H1 (cell line): ENCODE measurements around the gene RFXANK. TPM values are rescaled to one million over a fixed set of nuclear protein-coding genes. Genes with fewer than 3 reads are reported as not detected.

Source experiments
- CTCF ChIA-PET: fragments of 300-600 bp; sonication (Branson Sonifier 250); formaldehyde crosslinking; loops from one replicate; lab custom pipeline; 2021; ENCODE audit not compliant: partially characterized antibody; lab: Charles Lee
- POLR2A ChIA-PET: fragments of 300-600 bp; sonication (Branson Sonifier 250); formaldehyde crosslinking; loops from one replicate; lab custom pipeline; 2021; ENCODE audit warnings: inconsistent platforms; ENCODE audit not compliant: partially characterized antibody; lab: Charles Lee
- DNase-seq, 2 experiments: peaks; one replicate each; pipeline versions ENCODE4 v3.0.0 to v3.0.0-alpha.2; 2010 to 2022; ENCODE audit warnings: low spot score in 2 of 2, low read depth in 1 of 2, mixed read lengths in 1 of 2
- FAIRE-seq: peaks from 2 replicates; lab custom pipeline; 2011; peaks lifted over from hg19 to GRCh38; lab: Jason Lieb, UNC
- H2AFZ ChIP-seq: 2 replicates; pipeline ENCODE4 v1.8.1; 2012; ENCODE audit warnings: low read length, inconsistent platforms
- H2AK5ac ChIP-seq: 2 replicates; pipeline ENCODE4 v1.6.1; 2013; ENCODE audit warnings: low read depth, low read length
- H2BK120ac ChIP-seq: replicated peaks from 2 replicates; pipeline ENCODE3; 2013; ENCODE audit warnings: low read depth, low read length, inconsistent platforms
- H2BK12ac ChIP-seq: 2 replicates; pipeline ENCODE4 v1.6.1; 2013; ENCODE audit warnings: low read depth, low read length
- H2BK15ac ChIP-seq: 2 replicates; pipeline ENCODE4 v1.6.1; 2013; ENCODE audit warnings: low read length
- H2BK20ac ChIP-seq: 2 replicates; pipeline ENCODE4 v1.6.1; 2013; ENCODE audit warnings: low read length
- H2BK5ac ChIP-seq: 2 replicates; pipeline ENCODE4 v1.6.1; 2013; ENCODE audit warnings: low read depth, low read length
- H3K14ac ChIP-seq: 2 replicates; pipeline ENCODE4 v1.6.1; 2013; ENCODE audit warnings: inconsistent platforms; ENCODE audit not compliant: insufficient read length
- H3K18ac ChIP-seq: 2 replicates; pipeline ENCODE4 v1.6.1; 2013; ENCODE audit warnings: low read length; ENCODE audit errors: extremely low read depth
- H3K23ac ChIP-seq: 2 replicates; pipeline ENCODE4 v1.6.1; 2013; ENCODE audit warnings: inconsistent platforms; ENCODE audit not compliant: insufficient read length
- H3K23me2 ChIP-seq: 2 replicates; pipeline ENCODE4 v1.6.1; 2013; ENCODE audit warnings: low read depth, low read length
- H3K27ac ChIP-seq: 2 replicates; pipeline ENCODE4 v1.6.1; 2011; ENCODE audit warnings: low read depth, low read length, inconsistent platforms
- H3K27me3 ChIP-seq, 4 experiments: replicated peaks in 1 of 4; 1 replicate in 1 of 4; 2 replicates in 3 of 4; pipeline versions ENCODE4 v1.6.1 to v1.8.1; 2011 to 2013; ENCODE audit warnings: low read length in 3 of 4, mild to moderate bottlenecking in 3 of 4, inconsistent platforms in 2 of 4, mixed read lengths in 2 of 4, moderate library complexity in 1 of 4; ENCODE audit not compliant: control insufficient read depth in 3 of 4, insufficient read depth in 3 of 4; ENCODE audit errors: extremely low read depth in 1 of 4
- H3K36me3 ChIP-seq, 4 experiments: 2 replicates each; pipeline versions ENCODE4 v1.6.1 to v1.8.1; 2011 to 2013; ENCODE audit warnings: mild to moderate bottlenecking in 4 of 4, low read length in 3 of 4, moderate library complexity in 2 of 4, control low read depth in 1 of 4, inconsistent platforms in 1 of 4; ENCODE audit not compliant: insufficient read depth in 4 of 4, control insufficient read depth in 2 of 4
- H3K4ac ChIP-seq: replicated peaks from 2 replicates; pipeline ENCODE3; 2013; ENCODE audit warnings: low read length, low read depth, mixed read lengths, inconsistent platforms; ENCODE audit not compliant: insufficient read length
- H3K4me1 ChIP-seq, 4 experiments: replicated peaks in 1 of 4; 1 replicate in 1 of 4; 2 replicates in 3 of 4; pipeline versions ENCODE4 v1.6.1 to v1.8.1; 2011 to 2013; ENCODE audit warnings: low read length in 3 of 4, inconsistent platforms in 2 of 4, mixed read lengths in 1 of 4; ENCODE audit not compliant: insufficient read depth in 4 of 4, control insufficient read depth in 3 of 4
- H3K4me2 ChIP-seq, 2 experiments: 2 replicates each; pipeline versions ENCODE4 v1.6.1 to v1.8.1; 2011 to 2013; ENCODE audit warnings: low read depth in 2 of 2, low read length in 2 of 2, control low read depth in 1 of 2, inconsistent platforms in 1 of 2, mild to moderate bottlenecking in 1 of 2; ENCODE audit not compliant: insufficient read depth in 1 of 2
- H3K4me3 ChIP-seq, 4 experiments: fragments of 200-600, 300-600 bp in 1 of 4; sonication (generic), shearing (Covaris generic), sonication (Bioruptor Twin) in 1 of 4; 2 replicates each; pipeline versions ENCODE4 v1.5.1 to v1.8.1; 2011 to 2016; ENCODE audit warnings: low read length in 4 of 4, low read depth in 3 of 4, control low read depth in 2 of 4, inconsistent platforms in 2 of 4, mild to moderate bottlenecking in 2 of 4, mixed read lengths in 1 of 4, moderate library complexity in 1 of 4; ENCODE audit not compliant: insufficient read depth in 2 of 4; ENCODE audit errors: extremely low read depth in 1 of 4
- H3K56ac ChIP-seq: replicated peaks from 2 replicates; pipeline ENCODE3; 2013; ENCODE audit warnings: low read depth, mild to moderate bottlenecking, mixed read lengths, low read length, inconsistent platforms; ENCODE audit not compliant: insufficient read length
- H3K79me1 ChIP-seq: 2 replicates; pipeline ENCODE4 v1.6.1; 2013; ENCODE audit warnings: low read depth, low read length, control low read depth
- H3K79me2 ChIP-seq, 2 experiments: 2 replicates each; pipeline versions ENCODE4 v1.6.1 to v1.8.1; 2012 to 2013; ENCODE audit warnings: low read length in 2 of 2, mild to moderate bottlenecking in 2 of 2, inconsistent platforms in 1 of 2; ENCODE audit not compliant: insufficient read depth in 2 of 2, control insufficient read depth in 1 of 2
- H3K9ac ChIP-seq, 4 experiments: replicated peaks in 1 of 4; 1 replicate in 1 of 4; 2 replicates in 3 of 4; pipeline versions ENCODE4 v1.6.1 to v1.8.1; 2011 to 2013; ENCODE audit warnings: low read depth in 3 of 4, low read length in 3 of 4, control low read depth in 2 of 4, mild to moderate bottlenecking in 2 of 4, moderate library complexity in 2 of 4, inconsistent platforms in 1 of 4; ENCODE audit errors: extremely low read depth in 1 of 4
- H3K9me3 ChIP-seq, 2 experiments: 2 replicates each; pipeline versions ENCODE4 v1.6.1 to v1.8.1; 2012 to 2013; ENCODE audit warnings: mild to moderate bottlenecking in 2 of 2, moderate library complexity in 2 of 2, control low read depth in 1 of 2, inconsistent platforms in 1 of 2, low read depth in 1 of 2, low read length in 1 of 2, mixed read lengths in 1 of 2; ENCODE audit not compliant: insufficient read depth in 2 of 2
- H4K20me1 ChIP-seq, 2 experiments: replicated peaks in 1 of 2; 2 replicates each; pipeline versions ENCODE3 to v1.8.1; 2011 to 2013; ENCODE audit warnings: inconsistent platforms in 2 of 2, low read length in 2 of 2, mild to moderate bottlenecking in 1 of 2; ENCODE audit not compliant: insufficient read depth in 2 of 2, control insufficient read depth in 1 of 2
- H4K5ac ChIP-seq: 2 replicates; pipeline ENCODE4 v1.6.1; 2013; ENCODE audit warnings: low read length, low read depth, mixed read lengths, inconsistent platforms; ENCODE audit not compliant: insufficient read length
- H4K8ac ChIP-seq: 2 replicates; pipeline ENCODE4 v1.8.0; 2013; ENCODE audit warnings: mild to moderate bottlenecking, moderate library complexity, low read length, inconsistent platforms; ENCODE audit not compliant: insufficient read depth; ENCODE audit errors: extremely low read depth
- H4K91ac ChIP-seq: replicated peaks from 2 replicates; pipeline ENCODE3; 2013; ENCODE audit warnings: low read length, mixed read lengths, inconsistent platforms; ENCODE audit not compliant: insufficient read length
- CEBPB ChIP-seq: IDR thresholded peaks from 2 replicates; pipeline ENCODE4 v1.6.1; 2012; ENCODE audit warnings: low read depth, low read length
- RAD21 ChIP-seq, 2 experiments: IDR thresholded peaks in 1 of 2; conservative IDR thresholded peaks in 1 of 2; 2 replicates each; pipeline ENCODE4 v1.6.1; 2011; ENCODE audit warnings: low read depth in 2 of 2, low read length in 2 of 2, improper control_type of control experiment in 1 of 2, inconsistent platforms in 1 of 2, mild to moderate bottlenecking in 1 of 2, moderate library complexity in 1 of 2
- WGBS, 2 experiments: shearing (Covaris generic) in 1 of 2; methylation state at CpG; one replicate each; pipeline versions ENCODE4 v1.1.6 to v1.1.7; 2013 to 2015; ENCODE audit warnings: low lambda C conversion rate in 2 of 2, mixed read lengths in 2 of 2, inconsistent platforms in 1 of 2, low coverage in 1 of 2, missing lambda C conversion rate in 1 of 2; ENCODE audit not compliant: insufficient replicate concordance in 2 of 2, insufficient coverage in 1 of 2, insufficient read length in 1 of 2; ENCODE audit errors: extremely low coverage in 1 of 2, missing lambda C conversion rate in 1 of 2; 5-methylcytosine and 5-hydroxymethylcytosine counted together
- polyA plus RNA-seq, 7 experiments: library from polyadenylated mRNA; depleted of rRNA in 3 of 7; stranded (reverse) in 5 of 7; unstranded in 2 of 7; fragments of >200 nt in 5 of 7; fragments of 200-250 nt in 2 of 7; gene quantifications; 1 replicate in 5 of 7; 2 replicates in 1 of 7; 4 replicates in 1 of 7; pipeline versions ENCODE4 v1.2.1 to v1.2.3, GENCODE V29; 2011 to 2013; ENCODE audit warnings: missing spikeins in 2 of 7, mixed read lengths in 2 of 7
- total RNA-seq: library from RNA; stranded (reverse); fragmentation: NEBNext Ultra II Directional; extraction: Animal tissue kit (Norgen Biotek cat#: 25700); gene quantifications from 2 replicates; pipeline ENCODE4 v1.2.1, GENCODE V29; 2021
- TF ChIP-seq, protein P1 (sequence below), 3 experiments: IDR thresholded peaks; 1 replicate in 2 of 3; 2 replicates in 1 of 3; pipeline versions ENCODE4 v1.5.1 to v1.6.1; 2011; ENCODE audit warnings: low read length in 3 of 3, mild to moderate bottlenecking in 3 of 3, inconsistent platforms in 2 of 3, low read depth in 1 of 3, moderate library complexity in 1 of 3; ENCODE audit not compliant: insufficient read depth in 1 of 3; ENCODE audit errors: control extremely low read depth in 1 of 3

Gene RFXANK
- total and polyA plus RNA-seq, 2 of the 8 experiments (the other 6 are each of a cell fraction or from before 2014, with no cell fraction given) = 72.9 to 87.5 TPM

DNA sequence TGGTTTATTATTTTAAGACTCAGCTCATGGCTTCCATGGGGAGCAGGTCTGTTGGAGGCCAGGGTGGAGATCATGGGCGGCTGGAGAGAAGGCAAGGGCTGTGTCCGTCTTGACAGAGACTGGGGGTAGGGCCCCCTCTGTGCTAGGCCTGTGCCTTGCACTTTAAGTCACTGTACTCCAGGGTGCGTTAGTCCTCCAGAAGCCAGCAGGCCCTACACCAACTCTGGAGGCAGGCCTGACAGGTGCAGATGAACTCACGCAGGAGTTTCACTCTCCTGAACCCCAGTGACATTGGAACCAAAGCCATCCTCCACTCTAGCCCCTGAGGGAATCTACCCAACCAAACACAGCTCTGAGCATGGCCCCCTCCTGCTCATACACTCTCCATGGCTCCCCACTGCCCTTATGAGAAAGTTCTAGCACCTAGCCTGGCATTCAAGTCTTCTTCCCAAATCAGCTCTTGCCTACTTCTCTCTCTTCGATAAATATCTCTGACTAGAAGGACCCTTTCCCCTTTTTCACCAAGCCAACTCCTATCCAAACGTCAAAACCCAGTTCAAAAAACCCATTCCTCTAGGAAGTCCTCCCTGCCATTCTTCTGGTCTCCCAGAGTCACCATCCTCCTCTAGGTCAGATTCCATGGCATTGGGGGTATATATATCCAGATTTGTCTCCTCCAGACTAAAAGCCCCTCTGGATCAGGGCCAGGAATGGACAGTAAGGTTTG, 37.1 kb upstream of the RFXANK start:
- Histone ChIP-seq H3K4me2 (no peak overlapping the region), H3K79me1 (no peaks in the 10 kb centered on the region), H3K27me3 (no peaks in the 10 kb centered on the region; a peak in 1 of 7 replicates), H3K4ac (no peak overlapping the region), H2BK5ac (no peak overlapping the region), H4K5ac (no peak overlapping the region), H2AK5ac (no peak overlapping the region), H3K27ac (no peak overlapping the region), H3K56ac (no peak overlapping the region), H3K14ac (no peak overlapping the region), H3K79me2 (no peaks in the 10 kb centered on the region), H2AFZ (no peak overlapping the region), H3K36me3 (peaks cover 0 to 8% (median 0%) of the 10 kb centered on the region in 4 experiments; a peak in 1 of 8 replicates), H4K8ac (no peak overlapping the region), H4K91ac (no peak overlapping the region), H4K20me1 (no peaks in the 10 kb centered on the region), H2BK12ac (0 out of 2 replicates have a peak overlapping the region, but pooled peaks have one; percentile 42), H3K18ac (no peak overlapping the region), H3K9me3 (no peaks in the 10 kb centered on the region), H3K4me3 (no peak overlapping the region), H2BK15ac (no peak overlapping the region), H2BK120ac (no peak overlapping the region), H3K9ac (no peak overlapping the region), H2BK20ac (no peak overlapping the region), H3K23ac (no peak overlapping the region), H3K23me2 (no peaks in the 10 kb centered on the region), H3K4me1 (no peaks in the 10 kb centered on the region; a peak in 2 of 7 replicates)
- CTCF ChIA-PET = interaction anchor here (0.9 to 11.9 kb wide), 10 partner anchors 8 to 160 kb away, joined by 3 to 109 read pairs (median 4); partner anchors contain the start of gene MEF2B
- DNase-seq (no peak), FAIRE-seq (no peak)
- TF ChIP-seq CEBPB (no peak), RAD21 (IDR thresholded peaks at IDR 0.05 in 1 of 2, conservative IDR thresholded peaks at IDR 0.05 in 1 of 2; ENCODE audit: low read depth in 2 of 2, low read length in 2 of 2) (peak in 1 of 2 experiments; percentile 30; a peak in 1 of 4 replicates)
- TF ChIP-seq, protein P1, sequence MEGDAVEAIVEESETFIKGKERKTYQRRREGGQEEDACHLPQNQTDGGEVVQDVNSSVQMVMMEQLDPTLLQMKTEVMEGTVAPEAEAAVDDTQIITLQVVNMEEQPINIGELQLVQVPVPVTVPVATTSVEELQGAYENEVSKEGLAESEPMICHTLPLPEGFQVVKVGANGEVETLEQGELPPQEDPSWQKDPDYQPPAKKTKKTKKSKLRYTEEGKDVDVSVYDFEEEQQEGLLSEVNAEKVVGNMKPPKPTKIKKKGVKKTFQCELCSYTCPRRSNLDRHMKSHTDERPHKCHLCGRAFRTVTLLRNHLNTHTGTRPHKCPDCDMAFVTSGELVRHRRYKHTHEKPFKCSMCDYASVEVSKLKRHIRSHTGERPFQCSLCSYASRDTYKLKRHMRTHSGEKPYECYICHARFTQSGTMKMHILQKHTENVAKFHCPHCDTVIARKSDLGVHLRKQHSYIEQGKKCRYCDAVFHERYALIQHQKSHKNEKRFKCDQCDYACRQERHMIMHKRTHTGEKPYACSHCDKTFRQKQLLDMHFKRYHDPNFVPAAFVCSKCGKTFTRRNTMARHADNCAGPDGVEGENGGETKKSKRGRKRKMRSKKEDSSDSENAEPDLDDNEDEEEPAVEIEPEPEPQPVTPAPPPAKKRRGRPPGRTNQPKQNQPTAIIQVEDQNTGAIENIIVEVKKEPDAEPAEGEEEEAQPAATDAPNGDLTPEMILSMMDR (IDR thresholded peaks at IDR 0.05; ENCODE audit: control extremely low read depth in 1 of 3, insufficient read depth in 1 of 3, low read depth in 1 of 3, low read length in 3 of 3) = peak in 2 of 3 experiments; percentile 21 to 24; a peak in 3 of 4 replicates
- 92% methylated on average over 6 of the region's 6 CpGs; no CpG with 5 or more reads in 1 of the 2 experiments for WGBS, 2 experiments
- POLR2A ChIA-PET = interaction anchor here (1.0 to 9.4 kb wide), 5 partner anchors 9 to 93 kb away, joined by 3 to 133 read pairs (median 5); partner anchors contain the start of gene MEF2B
